ENCODE data around the gene C9orf85.
"Not testable (repeated sequence)": the region's sequence is repeated elsewhere in the genome, so short reads cannot be mapped to it uniquely, and the experiment has no call there.

C9orf85 gene

DNA sequence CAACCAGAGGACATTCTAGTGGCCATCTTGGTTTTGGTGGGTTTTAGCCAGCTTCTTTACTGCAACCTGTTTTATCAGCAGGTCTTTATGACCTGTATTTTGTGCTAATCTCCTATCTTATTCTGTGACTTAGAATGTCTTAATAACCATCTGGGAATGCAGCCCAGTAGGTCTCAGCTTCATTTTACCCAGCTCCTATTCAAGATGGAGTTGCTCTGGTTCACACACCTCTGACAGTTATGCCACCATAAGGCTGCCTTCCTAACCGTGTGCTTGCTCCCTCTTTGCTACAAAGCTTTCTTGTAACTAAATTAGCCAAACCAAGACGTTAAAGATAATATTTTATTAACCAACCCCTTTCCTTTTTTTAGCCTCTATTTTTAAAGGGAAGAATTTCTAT is 43.2 kb downstream of the C9orf85 start:
- DNase-seq, result not testable (repeated sequence)

DNA sequence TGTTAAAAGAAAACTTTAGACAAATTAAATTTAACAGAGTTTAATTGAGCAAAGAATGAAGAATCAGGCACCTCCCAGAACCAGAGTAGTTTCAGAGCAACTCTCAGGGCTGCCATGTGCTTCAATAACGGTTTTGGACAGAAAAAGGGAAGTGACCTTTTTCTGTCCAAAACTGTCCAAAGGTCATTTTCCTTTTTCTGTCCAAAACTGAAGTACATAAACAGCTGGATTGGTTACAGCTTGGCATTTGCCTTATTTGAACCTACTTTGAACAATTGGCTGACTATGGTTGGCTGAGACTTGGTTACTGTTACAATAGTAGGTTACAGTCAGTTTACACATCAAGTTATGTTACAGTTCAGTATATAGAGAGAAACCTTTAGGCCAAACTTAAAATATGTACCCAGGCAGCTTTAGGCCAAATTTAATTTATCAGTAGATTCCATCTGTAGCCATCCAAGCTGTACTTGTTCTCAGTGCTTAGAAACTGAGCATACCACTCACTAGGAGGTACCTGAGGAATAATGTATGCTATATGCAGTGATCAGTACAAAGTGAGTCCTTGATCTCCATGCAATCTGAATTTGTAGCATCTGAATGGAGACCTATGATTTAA is 44.0 kb downstream of the C9orf85 start:
- no peak for DNase-seq

GRCh38 chr9:71962328-71962727 is 50.9 kb downstream of the C9orf85 start:
- no peak for DNase-seq

GRCh38 chr9:71963471-71963996 is 52.1 kb downstream of the C9orf85 start:
- DNase-seq, result not testable (repeated sequence)

- no peak for DNase-seq
These were observed 54.0 kb downstream of the C9orf85 start for GRCh38 chr9:71965403-71965802.

DNA sequence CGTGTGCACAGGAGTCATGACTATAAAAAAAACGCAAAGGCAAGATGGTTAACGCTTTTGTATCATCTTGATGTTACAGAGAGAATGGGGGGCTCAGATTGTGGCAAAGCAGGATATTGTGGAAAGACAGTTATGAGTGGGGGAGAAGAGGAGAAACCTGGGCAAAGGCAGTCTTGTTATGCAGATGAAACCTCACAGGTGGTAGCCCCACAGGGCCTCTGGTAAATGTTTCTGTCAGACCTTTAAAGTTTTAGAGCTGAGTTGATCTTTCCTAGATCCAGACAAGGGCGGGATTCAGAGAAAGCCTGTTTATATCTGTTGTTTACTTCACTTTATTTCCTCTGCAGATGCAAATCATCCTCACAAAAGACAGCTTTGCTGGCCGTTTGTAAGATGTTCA is 55.2 kb downstream of the C9orf85 start:
- no peak for DNase-seq

GRCh38 chr9:71968541-71969090 is 57.2 kb downstream of the C9orf85 start:
- DNase-seq, result no peak

DNA sequence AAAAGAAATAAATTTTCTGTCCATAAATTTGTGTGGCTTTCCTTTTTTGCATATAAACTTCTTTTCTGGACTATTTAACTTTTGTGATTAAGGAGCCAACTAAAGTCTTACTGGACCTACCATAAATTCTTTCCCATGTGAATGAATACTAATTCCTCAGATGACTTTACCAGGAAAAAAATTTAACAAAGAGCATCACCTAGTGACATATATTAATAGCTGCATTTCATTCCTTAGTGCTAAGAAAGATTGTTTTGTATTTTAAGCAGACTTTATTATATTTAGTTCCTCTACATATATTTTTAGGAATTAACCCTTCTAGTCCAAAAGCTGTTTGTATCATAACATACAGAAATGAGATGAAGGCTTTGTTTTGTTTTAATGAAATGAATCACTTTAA is 64.4 kb downstream of the C9orf85 start:
- no peak for DNase-seq

DNA sequence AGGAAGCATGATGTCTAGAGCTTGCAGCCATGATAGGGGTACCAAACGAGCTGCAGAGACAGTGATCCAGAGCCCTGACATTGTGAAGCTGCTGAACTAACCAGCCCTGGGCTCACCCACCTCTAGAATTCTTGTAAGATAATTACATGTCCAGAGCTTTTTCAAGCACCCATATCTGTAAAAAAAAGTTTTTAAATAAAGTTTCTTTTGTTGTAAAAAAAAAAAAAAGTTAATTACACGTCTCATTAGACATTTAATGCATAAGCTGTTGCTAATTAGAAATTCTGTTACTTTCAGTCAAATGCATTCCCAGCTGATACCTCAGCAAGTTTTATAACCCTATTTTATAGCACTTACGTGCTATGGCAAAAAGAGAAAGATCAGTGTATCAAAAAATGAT is 65.6 kb downstream of the C9orf85 start:
- DNase-seq, result no peak

GRCh38 chr9:71980266-71981190 is 69.1 kb downstream of the C9orf85 start:
- DNase-seq, result no peak

DNA sequence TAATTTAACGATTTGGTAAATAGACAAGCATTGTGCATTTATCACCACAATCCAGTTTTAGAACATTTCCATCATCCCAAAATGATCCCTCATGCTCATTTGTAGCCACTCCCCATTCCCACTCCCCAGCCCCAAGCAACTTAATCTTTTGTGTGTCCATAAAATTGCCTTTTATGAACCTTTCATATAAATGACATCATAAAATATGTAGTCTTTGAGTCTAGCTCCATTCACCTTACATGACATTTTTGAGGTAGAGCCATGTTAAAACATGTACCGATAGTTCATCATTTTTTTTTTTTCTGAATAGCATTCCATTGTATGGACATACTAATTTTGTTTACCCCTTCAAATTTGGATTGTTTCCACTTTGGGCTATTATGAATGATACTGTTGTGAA is 70.5 kb downstream of the C9orf85 start:
- DNase-seq, result no peak

GRCh38 chr9:71984403-71984802 is 73.0 kb downstream of the C9orf85 start:
- DNase-seq, result no peak

DNA sequence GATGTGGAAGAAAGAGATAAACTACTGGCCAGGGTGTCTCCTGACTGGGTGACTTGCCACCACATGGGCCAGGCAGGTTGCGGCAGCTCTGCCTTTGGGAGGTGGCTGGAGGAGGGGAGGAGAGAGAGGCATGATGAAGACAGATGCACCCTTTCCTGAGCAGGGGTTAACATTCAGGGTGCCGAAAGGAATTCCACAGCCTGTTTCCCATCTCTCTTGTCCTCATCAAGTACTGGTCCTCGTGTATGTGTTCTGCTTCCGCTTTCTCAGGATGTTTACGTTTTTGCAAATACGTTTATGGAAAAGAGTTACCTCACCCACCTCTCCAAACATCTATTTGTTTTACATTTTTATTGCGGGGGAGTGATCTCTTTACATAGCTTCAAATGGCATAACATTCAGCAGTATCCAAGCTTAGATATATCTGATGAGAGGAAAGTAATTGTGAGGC is 73.4 kb downstream of the C9orf85 start:
- DNase-seq, result no peak

DNA sequence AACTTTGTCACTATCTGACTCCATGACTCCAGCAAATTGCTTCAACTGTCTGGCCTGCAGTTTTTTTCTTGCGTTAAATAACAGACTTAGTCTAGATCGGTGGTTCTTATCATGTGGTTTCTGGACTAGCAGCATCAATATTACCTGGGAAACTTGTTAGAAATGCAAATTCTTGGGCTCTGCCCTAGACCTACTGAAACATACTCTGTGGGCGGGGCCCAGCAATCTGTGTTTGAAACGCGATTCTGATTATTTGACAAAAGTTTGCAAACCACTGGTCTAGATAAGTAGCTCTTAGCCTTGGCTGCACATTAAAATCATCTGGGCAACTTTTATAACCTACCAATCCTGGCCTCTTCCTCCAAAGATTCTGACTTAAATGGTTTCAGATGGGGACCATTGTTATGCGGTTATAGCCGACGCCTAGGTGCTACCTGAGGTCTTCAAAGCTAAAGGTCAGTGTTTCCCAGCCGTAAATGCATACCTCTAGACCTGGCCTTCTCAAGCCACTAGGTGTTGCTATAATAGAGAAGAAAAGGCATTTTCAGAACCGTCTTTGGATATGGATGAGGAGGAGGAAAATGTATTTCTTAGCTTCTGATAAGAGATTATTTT is 74.0 kb downstream of the C9orf85 start:
- DNase-seq, result peak; percentile 1

DNA sequence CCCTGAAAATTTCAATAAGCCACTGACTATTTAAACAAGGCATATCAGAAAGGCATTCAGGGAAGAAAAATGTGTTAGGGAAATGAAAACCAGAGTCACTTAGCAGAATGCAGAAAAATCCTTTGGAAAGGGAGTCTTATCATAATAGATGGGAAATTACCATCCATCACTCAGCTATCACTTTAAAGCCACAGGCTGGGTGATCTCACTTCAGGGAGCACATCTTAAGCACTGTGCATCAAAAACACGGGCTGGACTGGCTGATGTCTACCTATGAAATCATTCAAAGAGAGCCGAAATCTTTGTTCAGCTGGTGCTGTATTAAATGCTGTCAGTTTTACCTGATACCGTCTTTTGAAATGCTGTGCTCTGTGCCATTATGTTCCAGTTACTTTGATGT is 75.5 kb downstream of the C9orf85 start:
- DNase-seq, result no peak

GRCh38 chr9:71987471-71988371 is 76.3 kb downstream of the C9orf85 start:
- no peak for DNase-seq

- DNase-seq, result no peak
These were observed 79.0 kb downstream of the C9orf85 start for GRCh38 chr9:71990466-71990865.

DNA sequence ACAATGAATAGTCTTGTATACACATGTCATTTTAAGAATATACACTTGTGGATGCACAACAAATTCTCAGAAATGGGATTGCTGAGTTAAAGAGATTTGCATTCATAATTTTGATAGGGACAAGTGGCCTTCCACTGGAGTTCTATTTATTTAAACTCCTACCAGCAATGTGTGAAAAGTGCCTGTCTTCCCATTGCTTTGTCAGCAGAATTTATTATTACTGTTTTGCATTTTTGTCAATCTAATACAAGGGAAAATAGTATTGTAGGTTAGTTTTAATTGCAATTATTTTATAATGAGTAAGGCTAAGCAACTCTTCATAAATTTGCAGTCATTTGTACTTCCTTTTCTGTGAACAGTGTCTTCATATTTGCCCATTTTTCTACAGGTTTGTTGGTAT is 94.0 kb downstream of the C9orf85 start:
- DNase-seq, result no peak

DNA sequence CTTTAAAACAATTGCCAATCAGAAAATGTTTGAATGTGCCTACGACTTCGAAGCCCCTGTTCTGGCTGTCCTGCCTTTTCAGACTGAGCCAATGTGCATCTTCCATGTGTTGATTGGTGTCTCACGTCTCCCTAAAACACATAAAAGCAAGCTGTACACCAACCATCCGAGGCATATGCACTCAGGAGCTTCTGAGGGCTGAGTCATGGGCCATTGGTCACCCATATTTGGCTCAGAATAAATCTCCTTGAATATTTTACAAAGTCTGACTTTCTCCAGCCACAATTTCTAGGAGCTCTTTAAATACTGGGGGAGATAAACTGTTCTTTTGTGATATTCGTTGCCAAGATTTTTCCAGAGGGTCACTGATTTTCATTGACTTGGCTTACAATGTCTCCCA is 95.1 kb downstream of the C9orf85 start:
- no peak for DNase-seq

DNA sequence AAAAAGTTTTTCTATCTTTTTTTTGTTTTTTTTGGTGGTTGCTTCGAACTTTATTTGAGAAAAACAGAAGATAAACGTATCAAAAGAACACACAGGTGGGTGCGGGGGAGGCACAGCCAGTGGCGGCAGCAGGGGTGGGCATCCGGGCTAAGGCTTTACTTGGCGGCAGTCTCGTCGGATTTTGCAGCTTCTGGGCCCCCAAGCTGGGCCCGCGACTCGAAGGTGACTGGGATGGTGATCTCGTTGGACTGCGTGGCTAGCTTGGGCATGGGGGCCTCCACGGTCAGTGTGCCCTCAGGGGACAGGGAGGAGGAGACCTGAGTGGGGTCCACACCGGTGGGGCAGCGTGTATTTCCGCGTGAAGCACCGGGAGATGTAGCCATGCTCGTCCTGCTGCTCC is 96.3 kb downstream of the C9orf85 start:
- DNase-seq, result not testable (repeated sequence)

- no peak for DNase-seq
These were observed 101.2 kb downstream of the C9orf85 start for GRCh38 chr9:72012646-72013045.

- no peak for DNase-seq
These were observed 101.9 kb downstream of the C9orf85 start for GRCh38 chr9:72013292-72013760.

Measured in NCI-H526 treated with DMSO at 0.1 percent for 48 hours (cell line).